Amniotic stem cell (primary cell): ENCODE results near the gene ANO10.
"Not testable (repeated sequence)": the region's sequence is repeated elsewhere in the genome, so short reads cannot be mapped to it uniquely, and the experiment has no call there.

Experiments
- DNase-seq: peaks from one replicate; lab custom pipeline; 2025; lab: John Stamatoyannopoulos, UW

Gene ANO10

DNA sequence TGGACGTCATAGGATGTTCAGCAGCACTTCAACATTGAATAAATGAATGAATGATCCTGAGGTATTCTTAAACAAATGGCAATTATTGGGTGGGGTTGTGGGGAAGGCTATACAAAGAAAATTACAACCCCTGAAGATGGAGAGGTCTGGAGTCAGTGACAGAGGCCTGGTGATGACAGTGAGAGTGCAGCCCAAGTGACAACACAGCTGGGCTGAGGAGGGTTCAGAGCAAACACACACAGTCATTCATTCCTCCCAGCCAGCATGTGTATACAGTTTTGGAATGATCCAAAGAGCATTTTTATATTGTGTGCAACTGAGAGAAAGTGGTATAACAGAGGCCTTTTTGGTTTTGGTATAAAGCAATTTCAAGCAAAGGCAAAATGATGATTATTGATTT lies 148.1 kb downstream of the ANO10 start:
- no peak for DNase-seq

GRCh38 chr3:43473244-43473643 lies 148.6 kb downstream of the ANO10 start:
- DNase-seq: no peak

GRCh38 chr3:43468133-43468532 lies 153.7 kb downstream of the ANO10 start:
- no peak for DNase-seq

GRCh38 chr3:43465109-43465508 lies 156.7 kb downstream of the ANO10 start:
- DNase-seq: no peak

- not testable (repeated sequence) for DNase-seq
Observed at GRCh38 chr3:43462566-43462965, 159.2 kb downstream of the ANO10 start.

DNA sequence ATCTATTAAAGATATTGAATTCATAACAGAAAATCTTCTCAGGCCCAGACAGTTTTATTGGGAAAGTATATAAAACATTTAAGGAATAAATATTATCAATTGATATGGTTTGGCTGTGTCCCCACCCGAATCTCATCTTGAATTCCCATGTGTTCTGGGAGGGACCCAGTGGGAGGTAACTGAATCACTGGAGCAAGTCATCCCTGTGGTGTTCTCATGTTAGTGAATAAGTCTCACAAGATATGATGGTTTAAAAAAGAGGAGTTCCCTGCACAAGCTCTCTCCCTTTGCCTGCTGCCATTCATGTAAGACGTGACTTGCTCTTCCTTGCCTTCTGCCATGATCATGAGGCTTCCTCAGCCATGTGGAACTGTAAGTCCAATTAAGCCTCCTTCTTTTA lies 160.5 kb downstream of the ANO10 start:
- DNase-seq: no peak

DNA sequence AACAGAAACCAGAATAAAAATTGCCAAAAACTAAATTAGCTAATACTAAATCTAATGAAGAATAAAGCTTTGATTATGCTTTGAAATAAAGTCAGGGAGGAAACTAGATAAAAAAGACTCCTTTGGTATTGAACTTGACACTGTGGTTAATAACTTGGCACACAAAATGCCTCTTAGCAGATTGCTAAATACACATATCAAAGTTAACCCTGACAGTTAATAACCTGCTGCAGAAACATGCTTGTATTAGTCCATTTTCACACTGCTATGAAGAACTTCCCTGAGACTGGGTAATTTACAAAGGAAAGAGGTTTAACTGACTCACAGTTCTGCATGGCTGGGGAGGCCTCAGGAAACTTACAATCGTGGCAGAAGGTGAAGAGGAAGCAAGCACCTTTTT lies 164.8 kb downstream of the ANO10 start:
- not testable (repeated sequence) for DNase-seq

GRCh38 chr3:43455233-43455632 lies 166.6 kb downstream of the ANO10 start:
- no peak for DNase-seq

DNA sequence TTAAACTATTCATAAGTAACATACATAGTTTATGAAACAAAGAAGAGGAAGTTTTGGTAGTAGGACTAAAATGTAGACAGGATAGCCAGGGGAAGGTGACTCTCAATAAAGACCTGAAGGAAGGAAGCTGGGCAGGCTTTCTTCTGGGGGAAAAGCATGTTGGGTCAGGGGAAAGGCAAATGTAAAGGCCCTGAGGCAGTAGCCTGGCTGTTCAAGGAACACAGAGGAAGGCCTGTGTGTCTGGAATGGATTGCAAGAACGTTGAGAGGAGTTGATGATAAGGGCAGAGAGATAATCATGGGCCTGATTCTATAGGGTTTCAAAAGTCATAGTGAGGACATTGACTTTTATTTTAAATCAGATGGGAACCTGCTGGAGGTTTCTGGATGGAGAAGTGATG lies 167.8 kb downstream of the ANO10 start:
- DNase-seq: no peak

DNA sequence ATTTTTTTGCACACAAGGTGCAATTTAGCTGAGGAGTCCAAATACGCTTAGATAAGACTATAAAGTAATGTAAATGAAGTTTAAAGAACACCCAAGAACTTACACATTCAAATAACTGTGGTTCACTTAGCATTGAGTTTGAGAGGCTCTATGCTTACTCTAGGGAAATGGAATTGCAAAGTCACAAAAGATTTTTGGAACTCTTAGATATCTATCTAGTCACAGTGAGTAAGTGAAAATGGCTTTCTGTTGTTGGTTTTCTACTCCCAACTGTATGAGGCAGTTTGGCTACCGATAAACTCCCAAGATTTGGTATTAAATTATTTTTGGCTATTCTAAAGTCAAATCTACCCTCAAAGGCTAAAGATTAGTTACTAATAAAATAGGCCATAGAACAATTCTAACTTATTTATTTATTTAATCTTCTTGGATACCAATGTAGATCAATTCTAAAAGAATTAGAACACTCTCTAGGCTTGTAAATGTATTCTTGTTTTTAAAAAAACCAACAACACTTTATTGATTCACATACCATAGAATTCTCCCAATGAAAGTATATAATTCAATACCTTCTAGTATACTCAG lies 170.0 kb downstream of the ANO10 start:
- DNase-seq: no peak

DNA sequence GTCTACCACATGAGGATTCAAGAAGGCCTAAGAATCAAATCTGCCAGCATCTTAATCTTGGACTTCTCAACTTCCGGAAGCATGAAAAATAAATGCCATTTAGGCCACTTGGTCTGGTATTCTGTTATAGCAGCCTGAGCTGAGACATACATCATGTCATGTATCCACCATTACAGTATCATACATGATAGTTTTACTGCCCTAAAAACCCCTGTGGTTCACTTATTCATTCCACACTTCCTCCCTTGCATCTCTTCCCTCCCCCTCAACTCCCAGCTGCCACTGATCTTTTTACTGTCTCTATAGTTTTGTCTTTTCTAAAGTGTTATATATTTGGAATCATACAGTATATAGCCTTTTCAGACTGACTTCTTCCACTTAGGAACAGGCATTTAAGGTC lies 173.7 kb downstream of the ANO10 start:
- no peak for DNase-seq

- DNase-seq: no peak
Observed at GRCh38 chr3:43445820-43446219, 176.0 kb downstream of the ANO10 start.

DNA sequence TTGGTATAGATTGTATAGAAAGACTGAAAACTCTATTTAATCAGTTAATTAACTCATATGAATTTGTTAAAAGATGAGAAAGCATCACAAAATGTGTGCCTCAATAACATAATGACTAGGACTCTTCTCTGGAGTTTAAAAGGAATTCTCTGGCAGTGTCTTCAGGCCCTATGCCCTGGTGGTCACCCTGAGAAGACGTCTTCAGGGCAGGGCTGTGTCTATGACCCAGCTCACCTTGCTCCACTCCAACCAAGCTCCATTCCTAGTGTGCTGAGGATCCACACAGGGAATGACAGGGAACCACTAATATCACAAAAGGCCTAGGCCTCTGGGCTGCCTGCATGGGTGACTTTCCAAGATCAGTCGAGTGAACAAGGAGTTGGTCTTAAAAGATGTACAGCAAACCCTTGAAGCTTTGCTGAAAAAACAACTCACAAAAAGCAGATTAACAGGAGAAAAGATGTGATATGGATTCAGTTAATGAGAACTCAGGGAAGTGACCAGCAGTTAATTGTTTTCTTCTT lies 178.9 kb downstream of the ANO10 start:
- DNase-seq: no peak

DNA sequence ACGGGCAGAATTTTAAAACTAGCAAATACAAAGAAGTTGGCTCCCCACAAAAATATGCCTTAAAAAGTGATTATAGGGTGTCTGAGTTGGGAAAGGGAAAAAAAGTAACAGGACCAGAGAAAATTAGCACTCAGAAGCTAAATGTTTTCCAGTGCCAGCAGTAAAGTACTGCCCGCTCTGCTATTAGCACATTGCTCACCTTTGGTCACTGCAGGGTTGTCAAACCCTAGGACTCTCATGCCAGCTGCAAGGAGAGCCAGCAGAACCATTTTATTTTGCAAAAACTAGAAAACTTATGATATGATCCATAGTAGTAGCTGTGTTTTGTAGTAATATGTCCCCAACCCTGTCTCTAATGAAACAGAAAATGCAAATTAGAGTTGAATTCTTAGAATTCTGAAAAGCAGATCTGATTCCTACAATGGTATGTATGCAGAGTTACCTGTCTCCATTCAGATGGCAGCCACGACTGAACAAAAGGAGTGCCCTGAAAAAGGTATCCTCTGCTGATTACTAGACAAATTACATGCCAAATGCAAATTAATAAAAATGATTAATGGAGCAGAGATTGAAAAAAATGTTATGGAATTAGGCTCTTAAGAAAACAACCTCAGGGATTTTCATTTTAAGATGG lies 185.2 kb downstream of the ANO10 start:
- no peak for DNase-seq

DNA sequence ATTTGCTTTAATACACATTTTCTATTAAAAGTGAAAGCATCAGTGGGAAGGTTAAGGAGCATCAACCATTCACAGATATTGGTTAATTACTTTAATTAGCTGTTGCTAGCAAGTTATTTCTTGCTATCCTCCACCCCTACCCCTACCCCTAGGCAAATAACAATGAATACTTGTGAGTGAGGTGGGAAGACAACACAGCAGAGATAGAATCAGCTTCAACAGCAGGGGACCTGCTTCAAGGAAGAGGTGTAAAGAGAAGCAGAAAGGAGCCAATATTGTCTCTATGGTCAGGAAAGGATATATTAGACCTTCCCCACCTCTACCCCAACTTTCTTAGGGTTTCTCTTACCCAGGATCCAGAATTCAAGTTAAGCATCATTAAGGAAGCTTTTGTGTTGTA lies 186.1 kb downstream of the ANO10 start:
- DNase-seq: no peak

GRCh38 chr3:43434431-43434830 lies 187.4 kb downstream of the ANO10 start:
- DNase-seq: no peak

GRCh38 chr3:43432462-43432861 lies 189.3 kb downstream of the ANO10 start:
- no peak for DNase-seq

DNA sequence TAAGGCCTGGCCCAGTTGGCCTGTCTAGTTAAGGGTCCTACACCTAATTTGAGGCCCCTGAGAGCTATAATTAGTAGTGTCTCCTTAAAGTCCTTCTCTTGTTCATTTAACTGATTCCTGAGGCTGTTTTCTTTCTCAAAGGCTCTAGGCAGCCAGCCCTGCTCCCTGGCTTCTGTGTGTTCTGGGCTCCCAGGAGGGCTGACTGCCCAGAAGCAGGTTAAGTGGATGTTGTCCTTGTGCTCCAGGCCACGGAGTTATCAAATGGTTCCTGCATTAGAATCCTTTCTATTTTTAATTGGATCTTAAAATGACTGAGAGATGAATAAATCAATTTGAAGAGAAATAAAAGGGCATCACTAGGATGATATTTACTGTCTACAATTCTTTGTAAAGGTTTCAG lies 195.4 kb downstream of the ANO10 start:
- no peak for DNase-seq

DNA sequence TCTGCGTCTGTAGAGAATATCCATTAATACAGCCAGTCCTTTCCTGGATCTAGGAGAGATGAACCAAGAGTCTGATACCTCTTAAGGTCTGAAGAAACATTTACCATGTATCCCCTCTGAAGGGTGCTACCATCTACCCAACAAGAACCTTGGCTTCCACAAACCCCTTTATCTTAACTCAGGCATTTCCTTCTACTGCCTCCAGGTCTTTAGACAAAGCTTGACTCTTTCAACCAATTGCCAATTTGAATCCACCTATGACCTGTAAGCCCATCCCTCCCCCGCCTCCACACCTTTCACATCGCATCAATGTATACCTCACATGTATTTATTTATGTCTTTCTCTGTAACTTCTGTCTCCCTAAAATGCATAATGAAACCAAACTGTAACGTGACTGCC lies 196.0 kb downstream of the ANO10 start:
- no peak for DNase-seq

- no peak for DNase-seq
Observed at GRCh38 chr3:43423639-43424038, 198.2 kb downstream of the ANO10 start.

- DNase-seq: no peak
Observed at GRCh38 chr3:43423142-43423541, 198.7 kb downstream of the ANO10 start.

GRCh38 chr3:43418601-43419272 lies 203.1 kb downstream of the ANO10 start:
- DNase-seq: no peak

DNA sequence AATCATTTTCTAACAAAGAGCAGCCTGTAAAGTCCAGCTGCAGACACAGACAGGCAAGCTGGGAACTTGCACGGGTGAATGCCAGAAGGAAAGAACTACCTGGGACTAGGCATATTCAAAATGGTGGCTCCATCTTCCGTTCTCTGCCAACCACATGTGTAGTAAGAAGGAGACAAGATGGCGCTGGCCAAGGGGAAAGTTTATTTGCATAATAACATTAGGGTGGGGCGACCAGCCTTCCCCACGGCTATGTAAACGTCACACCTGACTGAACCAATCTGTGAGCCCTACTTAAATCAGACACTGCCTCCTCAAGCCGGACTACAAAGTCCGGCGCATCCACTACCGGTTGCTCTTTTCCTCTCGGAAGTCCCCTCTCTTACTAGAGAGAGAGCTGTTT lies 204.7 kb downstream of the ANO10 start:
- DNase-seq: no peak
